H9 (cell line): ENCODE data around the gene CDK12. TPM values are rescaled to one million over a fixed set of nuclear protein-coding genes. Genes with fewer than 3 reads are reported as not detected.
A peak's percentile ranks its signal among the peaks of the same experiment; 100 is the strongest.

Experiments used
- DNase-seq: peaks from one replicate; pipeline ENCODE4 v3.0.0-alpha.2; 2017
- H2AFZ ChIP-seq: one replicate; pipeline ENCODE4 v1.6.1; 2013; ENCODE audit warnings: mild to moderate bottlenecking, low read length, control low read depth, moderate library complexity
- H2AK5ac ChIP-seq: 2 replicates; pipeline ENCODE4 v1.6.1; 2013; ENCODE audit warnings: low read length, control low read depth, mixed read lengths; ENCODE audit not compliant: insufficient read length
- H2BK120ac ChIP-seq: one replicate; pipeline ENCODE4 v1.6.1; 2013; ENCODE audit warnings: low read depth, mild to moderate bottlenecking, low read length, control low read depth, inconsistent platforms; ENCODE audit not compliant: poor library complexity, severe bottlenecking
- H2BK12ac ChIP-seq: 2 replicates; pipeline ENCODE4 v1.6.1; 2013; ENCODE audit warnings: low read length, control low read depth, mixed read lengths, low read depth; ENCODE audit not compliant: insufficient read length
- H2BK15ac ChIP-seq: 2 replicates; pipeline ENCODE4 v1.6.1; 2013; ENCODE audit warnings: low read depth, low read length, control low read depth
- H2BK20ac ChIP-seq: one replicate; pipeline ENCODE4 v1.6.1; 2013; ENCODE audit warnings: low read depth, mild to moderate bottlenecking, low read length, control low read depth, inconsistent platforms; ENCODE audit not compliant: poor library complexity, severe bottlenecking
- H2BK5ac ChIP-seq: 2 replicates; pipeline ENCODE4 v1.6.1; 2013; ENCODE audit warnings: low read length, control low read depth, mixed read lengths; ENCODE audit not compliant: insufficient read length
- H3K14ac ChIP-seq: 2 replicates; pipeline ENCODE4 v1.6.1; 2013; ENCODE audit warnings: low read length, control low read depth; ENCODE audit not compliant: insufficient read depth
- H3K18ac ChIP-seq: 2 replicates; pipeline ENCODE4 v1.6.1; 2013; ENCODE audit warnings: low read depth, mild to moderate bottlenecking, mixed read lengths, low read length, control low read depth; ENCODE audit not compliant: insufficient read length
- H3K23ac ChIP-seq: 2 replicates; pipeline ENCODE4 v1.6.1; 2013; ENCODE audit warnings: low read length, control low read depth, mixed read lengths, low read depth; ENCODE audit not compliant: insufficient read length
- H3K23me2 ChIP-seq: 2 replicates; pipeline ENCODE4 v1.6.1; 2013; ENCODE audit warnings: low read depth, mild to moderate bottlenecking, mixed read lengths, low read length, control low read depth; ENCODE audit not compliant: insufficient read length, poor library complexity, severe bottlenecking
- H3K27ac ChIP-seq: 2 replicates; pipeline ENCODE4 v1.5.1; 2013; ENCODE audit warnings: low read length, control low read depth, mixed read lengths, low read depth; ENCODE audit not compliant: insufficient read length
- H3K27me3 ChIP-seq: 2 replicates; pipeline ENCODE4 v1.6.1; 2013; ENCODE audit warnings: low read length, control low read depth, inconsistent platforms; ENCODE audit not compliant: insufficient read depth
- H3K4ac ChIP-seq: 2 replicates; pipeline ENCODE4 v1.6.1; 2013; ENCODE audit warnings: low read depth, mild to moderate bottlenecking, control low read depth, inconsistent platforms, low read length, moderate library complexity
- H3K4me1 ChIP-seq: 2 replicates; pipeline ENCODE4 v1.6.1; 2013; ENCODE audit warnings: low read length, control low read depth, inconsistent platforms; ENCODE audit not compliant: insufficient read depth
- H3K4me2 ChIP-seq: 2 replicates; pipeline ENCODE4 v1.6.1; 2013; ENCODE audit warnings: low read length, control low read depth, mixed read lengths; ENCODE audit not compliant: insufficient read length, insufficient read depth
- H3K56ac ChIP-seq: 2 replicates; pipeline ENCODE4 v1.6.1; 2013; ENCODE audit warnings: low read depth, mild to moderate bottlenecking, mixed read lengths, low read length, control low read depth; ENCODE audit not compliant: insufficient read length
- H3K79me1 ChIP-seq: 2 replicates; pipeline ENCODE4 v1.6.1; 2013; ENCODE audit warnings: low read depth, mild to moderate bottlenecking, moderate library complexity, low read length, control low read depth, inconsistent platforms; ENCODE audit not compliant: insufficient read depth, poor library complexity, severe bottlenecking
- H3K79me2 ChIP-seq: 2 replicates; pipeline ENCODE4 v1.6.1; 2013; ENCODE audit warnings: low read length, control low read depth, inconsistent platforms; ENCODE audit not compliant: insufficient read depth
- H3K9ac ChIP-seq: 2 replicates; pipeline ENCODE4 v1.6.1; 2013; ENCODE audit warnings: low read length, control low read depth, mixed read lengths; ENCODE audit not compliant: insufficient read length; ENCODE audit errors: extremely low read depth
- H3K9me3 ChIP-seq: one replicate; pipeline ENCODE4 v1.6.1; 2013; ENCODE audit warnings: low read depth, low read length, inconsistent platforms; ENCODE audit not compliant: control insufficient read depth
- H3T11ph ChIP-seq: one replicate; pipeline ENCODE4 v1.6.1; 2013; ENCODE audit warnings: mild to moderate bottlenecking, low read length, control low read depth, inconsistent platforms
- H4K20me1 ChIP-seq: one replicate; pipeline ENCODE4 v1.6.1; 2013; ENCODE audit not compliant: control insufficient read depth, insufficient read length, insufficient read depth
- H4K5ac ChIP-seq: 2 replicates; pipeline ENCODE4 v1.6.1; 2013; ENCODE audit warnings: low read depth, mild to moderate bottlenecking, mixed read lengths, low read length, control low read depth; ENCODE audit not compliant: insufficient read length
- H4K8ac ChIP-seq: replicated peaks from 2 replicates; pipeline ENCODE4 v1.6.1; 2013; ENCODE audit warnings: low read length, control low read depth, mixed read lengths, low read depth; ENCODE audit not compliant: insufficient read length
- H4K91ac ChIP-seq: 2 replicates; pipeline ENCODE4 v1.6.1; 2013; ENCODE audit warnings: low read depth, mild to moderate bottlenecking, moderate library complexity, mixed read lengths, low read length, control low read depth; ENCODE audit not compliant: insufficient read length
- H3K27ac Mint-ChIP-seq, 3 experiments: 2 replicates in 2 of 3; 3 replicates in 1 of 3; pipeline ENCODE4 v1.8.0; 2020 to 2021; ENCODE audit warnings: mixed read lengths in 3 of 3, mild to moderate bottlenecking in 1 of 3, moderate library complexity in 1 of 3
- H3K27me3 Mint-ChIP-seq: 2 replicates; pipeline ENCODE4 v1.8.0; 2021; ENCODE audit warnings: low read depth, mild to moderate bottlenecking, moderate library complexity, mixed read lengths
- H3K36me3 Mint-ChIP-seq, 3 experiments: 2 replicates in 2 of 3; 3 replicates in 1 of 3; pipeline ENCODE4 v1.8.0; 2020 to 2021; ENCODE audit warnings: low read depth in 3 of 3, mixed read lengths in 3 of 3; ENCODE audit not compliant: insufficient read depth in 1 of 3
- H3K4me1 Mint-ChIP-seq, 2 experiments: 2 replicates each; pipeline ENCODE4 v1.8.0; 2020; ENCODE audit warnings: mixed read lengths in 2 of 2
- H3K4me3 Mint-ChIP-seq, 2 experiments: 2 replicates in 1 of 2; 3 replicates in 1 of 2; pipeline ENCODE4 v1.8.0; 2020 to 2021; ENCODE audit warnings: mild to moderate bottlenecking in 2 of 2, mixed read lengths in 2 of 2, moderate library complexity in 1 of 2
- H3K9me3 Mint-ChIP-seq, 2 experiments: 2 replicates in 1 of 2; 3 replicates in 1 of 2; pipeline ENCODE4 v1.8.0; 2020; ENCODE audit warnings: mild to moderate bottlenecking in 2 of 2, mixed read lengths in 2 of 2, moderate library complexity in 1 of 2
- CTCF ChIP-seq: fragments of 200-600 bp; sonication (generic); conservative IDR thresholded peaks from 3 replicates; pipeline ENCODE4 v1.8.0; 2021; ENCODE audit warnings: antibody characterized with exemption, mild to moderate bottlenecking
- WGBS: extraction: QIAGEN DNeasy Blood & Tissue Kit; methylation state at CpG from one replicate; pipeline ENCODE4 v1.1.7; 2013; ENCODE audit warnings: missing lambda C conversion rate, low lambda C conversion rate, mixed read lengths; ENCODE audit not compliant: insufficient read length; ENCODE audit errors: extremely low coverage; 5-methylcytosine and 5-hydroxymethylcytosine counted together
- total RNA-seq: library from RNA; stranded (reverse); gene quantifications from 2 replicates; pipeline ENCODE4 v1.2.1, GENCODE V29; 2021

Gene CDK12
- total RNA-seq, 1 experiment from 2014 or later = 87.6 TPM

- Histone ChIP-seq H3K27ac (no peak overlapping the region), H3K79me2 (no peaks in the 10 kb centered on the region), H3K14ac (no peak overlapping the region), H3K23ac (no peak overlapping the region), H2BK5ac (no peak overlapping the region), H4K20me1 (no peaks in the 10 kb centered on the region), H3K4me2 (no peak overlapping the region), H2BK120ac (no peak overlapping the region), H3K27me3 (no peaks in the 10 kb centered on the region), H3T11ph (no peak overlapping the region), H3K4ac (no peak overlapping the region), H4K8ac (no peak overlapping the region), H3K9me3 (no peaks in the 10 kb centered on the region), H2BK15ac (no peak overlapping the region), H3K9ac (no peak overlapping the region), H3K23me2 (no peaks in the 10 kb centered on the region), H3K18ac (no peak overlapping the region), H4K5ac (no peak overlapping the region), H4K91ac (no peak overlapping the region), H2BK12ac (no peak overlapping the region), H3K56ac (no peak overlapping the region), H3K4me1 (peaks cover 12% of the 10 kb centered on the region), H3K79me1 (no peaks in the 10 kb centered on the region), H2AK5ac (no peak overlapping the region), H2BK20ac (no peak overlapping the region), H2AFZ (no peak overlapping the region)
- DNase-seq = no peak
- H3K9me3 Mint-ChIP-seq = no peaks in the 10 kb centered on the region
- no peak overlapping the region for H3K4me3 Mint-ChIP-seq
- no CpG with 5 or more reads among the region's 20 CpGs for WGBS
- peaks cover 32% of the 10 kb centered on the region for H3K27me3 Mint-ChIP-seq
- TF ChIP-seq CTCF = no peak
- peak overlapping the region in 1 of 3 experiments; percentile 30; a peak in 1 of 7 replicates for H3K27ac Mint-ChIP-seq
- no peaks in the 10 kb centered on the region for H3K36me3 Mint-ChIP-seq
- peaks cover 32 to 40% of the 10 kb centered on the region in 2 experiments for H3K4me1 Mint-ChIP-seq
Observed at GRCh38 chr17:39581071-39581758, 119.9 kb downstream of the CDK12 start.
